Glutamatergic neuron (in vitro differentiated cells): ENCODE data around the gene BAG1. TPM values are rescaled to one million over a fixed set of nuclear protein-coding genes. Genes with fewer than 3 reads are reported as not detected.

Source experiments
- DNase-seq: peaks from one replicate; pipeline ENCODE4 v3.0.0; 2022
- H3K27ac Mint-ChIP-seq: one replicate; pipeline ENCODE4 v1.8.0; 2020; ENCODE audit warnings: mild to moderate bottlenecking, mixed read lengths, inconsistent platforms; ENCODE audit not compliant: unreplicated experiment
- H3K27me3 Mint-ChIP-seq: one replicate; pipeline ENCODE4 v1.8.0; 2020; ENCODE audit warnings: mild to moderate bottlenecking, moderate library complexity, mixed read lengths, inconsistent platforms; ENCODE audit not compliant: unreplicated experiment
- H3K36me3 Mint-ChIP-seq: one replicate; pipeline ENCODE4 v1.8.0; 2020; ENCODE audit warnings: mild to moderate bottlenecking, mixed read lengths, inconsistent platforms; ENCODE audit not compliant: unreplicated experiment
- H3K4me1 Mint-ChIP-seq: one replicate; pipeline ENCODE4 v1.8.0; 2020; ENCODE audit warnings: mild to moderate bottlenecking, low read depth, mixed read lengths, inconsistent platforms; ENCODE audit not compliant: unreplicated experiment
- H3K4me3 Mint-ChIP-seq: one replicate; pipeline ENCODE4 v1.8.0; 2020; ENCODE audit warnings: mild to moderate bottlenecking, mixed read lengths, inconsistent platforms; ENCODE audit not compliant: unreplicated experiment
- H3K9me3 Mint-ChIP-seq: one replicate; pipeline ENCODE4 v1.8.0; 2020; ENCODE audit warnings: mild to moderate bottlenecking, moderate library complexity, mixed read lengths, inconsistent platforms; ENCODE audit not compliant: unreplicated experiment
- total RNA-seq: library from RNA; stranded (reverse); fragmentation: NEBNext Ultra II Directional; extraction: Animal tissue kit (Norgen Biotek cat#: 25700); gene quantifications from one replicate; pipeline ENCODE4 v1.2.1, GENCODE V29; 2021; ENCODE audit not compliant: unreplicated experiment
- TF ChIP-seq, protein P1 (sequence below): fragments of 200-600 bp; sonication (generic); IDR thresholded peaks from one replicate; pipeline ENCODE4 v1.5.0; 2021; ENCODE audit not compliant: partially characterized antibody, unreplicated experiment

The BAG1 gene
- total RNA-seq, 1 donor from 2014 or later, result 92.5 TPM

DNA sequence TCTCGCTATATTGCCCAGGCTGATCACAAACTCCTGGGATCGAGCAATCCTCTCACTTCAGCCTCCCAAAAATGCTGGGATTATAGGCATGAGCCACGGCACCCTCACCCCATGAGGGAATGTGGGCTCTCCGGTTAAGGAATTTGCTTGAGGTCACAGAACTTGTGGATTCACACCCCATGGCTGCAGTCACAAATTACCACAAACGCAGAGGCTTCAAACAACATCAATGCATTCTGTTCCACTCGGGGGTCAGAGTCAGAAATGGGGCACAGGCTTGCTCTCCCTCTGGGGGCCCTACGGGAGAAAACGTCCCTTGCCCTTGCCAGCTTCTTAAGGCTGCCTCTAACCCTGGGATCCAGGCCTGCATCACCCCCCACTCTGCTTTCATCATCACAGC lies 36.8 kb downstream of the BAG1 start:
- H3K27ac Mint-ChIP-seq, result no peak overlapping the region
- TF ChIP-seq, protein P1, sequence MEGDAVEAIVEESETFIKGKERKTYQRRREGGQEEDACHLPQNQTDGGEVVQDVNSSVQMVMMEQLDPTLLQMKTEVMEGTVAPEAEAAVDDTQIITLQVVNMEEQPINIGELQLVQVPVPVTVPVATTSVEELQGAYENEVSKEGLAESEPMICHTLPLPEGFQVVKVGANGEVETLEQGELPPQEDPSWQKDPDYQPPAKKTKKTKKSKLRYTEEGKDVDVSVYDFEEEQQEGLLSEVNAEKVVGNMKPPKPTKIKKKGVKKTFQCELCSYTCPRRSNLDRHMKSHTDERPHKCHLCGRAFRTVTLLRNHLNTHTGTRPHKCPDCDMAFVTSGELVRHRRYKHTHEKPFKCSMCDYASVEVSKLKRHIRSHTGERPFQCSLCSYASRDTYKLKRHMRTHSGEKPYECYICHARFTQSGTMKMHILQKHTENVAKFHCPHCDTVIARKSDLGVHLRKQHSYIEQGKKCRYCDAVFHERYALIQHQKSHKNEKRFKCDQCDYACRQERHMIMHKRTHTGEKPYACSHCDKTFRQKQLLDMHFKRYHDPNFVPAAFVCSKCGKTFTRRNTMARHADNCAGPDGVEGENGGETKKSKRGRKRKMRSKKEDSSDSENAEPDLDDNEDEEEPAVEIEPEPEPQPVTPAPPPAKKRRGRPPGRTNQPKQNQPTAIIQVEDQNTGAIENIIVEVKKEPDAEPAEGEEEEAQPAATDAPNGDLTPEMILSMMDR, result no peak
- H3K27me3 Mint-ChIP-seq, result peaks cover 3% of the 10 kb centered on the region

DNA sequence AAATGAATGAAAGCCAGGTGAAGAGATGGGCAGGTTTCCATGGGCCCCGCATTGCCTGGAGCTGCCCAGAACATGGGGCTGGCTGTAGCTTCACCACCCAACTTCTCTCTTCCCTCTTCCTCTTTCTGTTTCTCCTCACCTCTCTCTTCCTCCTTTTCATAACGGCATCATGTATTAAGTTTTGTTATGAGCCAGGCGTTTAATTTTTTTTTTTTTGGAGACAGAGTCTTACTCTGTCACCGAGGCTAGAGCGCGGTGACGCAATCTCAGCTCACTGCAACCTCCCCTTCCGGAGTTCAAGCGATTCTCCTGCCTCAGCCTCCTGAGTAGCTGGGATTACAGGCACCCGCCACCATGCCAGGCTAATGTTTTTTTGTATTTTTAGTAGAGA lies 37.5 kb downstream of the BAG1 start:
- Mint-ChIP-seq H3K27me3 (peaks cover 3% of the 10 kb centered on the region), H3K36me3 (no peaks in the 10 kb centered on the region), H3K4me1 (no peaks in the 10 kb centered on the region)

More for the DNA sequence above, 36.8 kb downstream of the BAG1 start:
- no peaks in the 10 kb centered on the region for H3K4me1 Mint-ChIP-seq
- H3K4me3 Mint-ChIP-seq, result no peak overlapping the region
- peaks cover 2% of the 10 kb centered on the region for H3K9me3 Mint-ChIP-seq
- DNase-seq, result no peak
- peaks cover under 1% of the 10 kb centered on the region for H3K36me3 Mint-ChIP-seq

DNA sequence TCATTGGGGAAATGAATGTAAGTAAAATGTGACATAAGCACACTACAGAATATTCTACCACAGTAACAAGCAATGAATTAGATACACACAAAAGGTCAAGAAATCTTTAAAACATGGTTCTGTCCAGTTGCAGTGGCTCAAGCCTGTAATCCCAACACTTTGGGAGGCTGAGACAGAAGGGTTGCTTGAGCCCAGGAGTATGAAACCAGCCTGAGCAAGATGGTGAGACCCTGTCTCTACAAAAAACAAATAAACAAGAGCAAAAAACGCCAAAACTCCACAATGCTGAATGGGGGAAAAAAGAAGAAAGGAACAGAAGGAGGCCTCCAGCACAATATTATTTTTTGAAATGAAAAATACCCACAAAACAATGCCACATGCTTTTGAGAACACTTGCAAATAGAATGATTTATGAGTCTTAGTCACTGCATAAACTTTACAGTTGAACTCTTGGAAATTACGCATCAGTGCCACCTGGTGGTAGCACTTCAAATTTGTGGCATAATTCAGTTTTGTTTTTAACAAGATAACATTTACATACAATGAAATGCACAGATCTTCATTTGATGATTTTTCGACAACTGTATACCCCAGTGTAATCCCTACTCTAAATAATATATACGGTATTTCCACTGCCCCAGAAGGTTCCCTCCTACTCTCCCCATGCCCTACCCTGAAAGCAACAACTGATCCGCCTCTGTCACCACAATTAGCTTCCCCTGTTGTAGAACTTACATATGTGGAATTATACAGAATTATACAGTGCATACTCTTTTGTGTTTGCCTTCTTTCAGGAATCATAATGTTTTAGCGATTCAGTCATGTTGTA lies 39.0 kb downstream of the BAG1 start:
- Mint-ChIP-seq H3K27ac (no peak overlapping the region), H3K27me3 (peaks cover 5% of the 10 kb centered on the region), H3K4me1 (no peaks in the 10 kb centered on the region), H3K4me3 (no peak overlapping the region), H3K9me3 (no peaks in the 10 kb centered on the region), H3K36me3 (no peaks in the 10 kb centered on the region)
- DNase-seq, result peak; percentile 45
- TF ChIP-seq, protein P1, result peak; percentile 89

More for the DNA sequence above, 37.5 kb downstream of the BAG1 start:
- TF ChIP-seq, protein P1, result no peak
- H3K4me3 Mint-ChIP-seq, result no peak overlapping the region
- no peak for DNase-seq
- H3K27ac Mint-ChIP-seq, result no peak overlapping the region
- no peaks in the 10 kb centered on the region for H3K9me3 Mint-ChIP-seq

DNA sequence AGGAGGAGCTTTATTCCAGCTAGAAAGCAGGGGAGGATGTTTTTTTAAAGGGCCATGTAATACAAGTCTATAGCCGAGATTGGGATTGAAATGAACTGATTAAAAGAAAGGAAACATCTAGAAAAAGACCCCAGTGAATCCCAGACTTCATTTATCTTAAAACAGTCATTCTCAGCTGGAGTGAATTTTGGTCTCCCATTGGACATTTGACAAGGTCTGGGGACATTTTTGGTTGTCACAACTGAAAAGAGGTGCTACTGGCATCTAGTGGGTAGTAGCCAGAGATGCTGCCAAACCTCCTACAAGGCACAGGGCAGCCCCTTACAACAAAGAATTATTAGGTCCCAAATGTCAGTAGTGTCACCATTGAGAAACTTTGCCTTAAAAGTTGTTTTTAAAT lies 40.8 kb downstream of the BAG1 start:
- no peak overlapping the region for H3K27ac Mint-ChIP-seq
- no peaks in the 10 kb centered on the region for H3K9me3 Mint-ChIP-seq
- TF ChIP-seq, protein P1, result no peak
- H3K36me3 Mint-ChIP-seq, result no peaks in the 10 kb centered on the region
- H3K27me3 Mint-ChIP-seq, result peaks cover 2% of the 10 kb centered on the region
- DNase-seq, result no peak
- no peaks in the 10 kb centered on the region for H3K4me1 Mint-ChIP-seq
- no peak overlapping the region for H3K4me3 Mint-ChIP-seq

DNA sequence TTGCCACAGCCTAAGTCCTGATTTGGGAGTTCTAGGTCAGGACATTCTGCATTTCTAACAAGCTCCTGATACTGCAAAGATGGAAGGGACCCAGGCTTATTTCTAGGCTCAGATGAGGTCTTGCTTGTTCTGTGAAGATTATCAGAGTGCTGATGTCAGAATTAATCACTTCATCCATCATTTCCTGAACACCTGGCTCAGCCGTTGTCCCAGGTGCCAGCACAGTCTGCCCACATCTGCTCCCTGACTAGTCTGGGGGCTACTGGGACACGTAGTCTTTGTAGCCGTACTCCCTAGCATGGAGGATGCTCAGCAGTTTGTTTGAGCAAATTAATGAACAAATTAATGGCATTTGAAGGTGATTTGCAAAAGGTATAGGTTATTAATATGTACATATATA lies 42.5 kb downstream of the BAG1 start:
- no peak overlapping the region for H3K27ac Mint-ChIP-seq
- TF ChIP-seq, protein P1, result no peak
- no peaks in the 10 kb centered on the region for H3K36me3 Mint-ChIP-seq
- no peak for DNase-seq
- H3K27me3 Mint-ChIP-seq, result peaks cover 5% of the 10 kb centered on the region
- no peaks in the 10 kb centered on the region for H3K4me1 Mint-ChIP-seq
- H3K9me3 Mint-ChIP-seq, result no peaks in the 10 kb centered on the region
- H3K4me3 Mint-ChIP-seq, result no peak overlapping the region
